Non-pigmented ciliary epithelial cell (primary cell): ENCODE measurements around the gene SH3GL1.

Source experiments
- DNase-seq: peaks from one replicate; pipeline ENCODE4 v3.0.0-alpha.2; 2010; ENCODE audit warnings: low read depth

SH3GL1 gene

DNA sequence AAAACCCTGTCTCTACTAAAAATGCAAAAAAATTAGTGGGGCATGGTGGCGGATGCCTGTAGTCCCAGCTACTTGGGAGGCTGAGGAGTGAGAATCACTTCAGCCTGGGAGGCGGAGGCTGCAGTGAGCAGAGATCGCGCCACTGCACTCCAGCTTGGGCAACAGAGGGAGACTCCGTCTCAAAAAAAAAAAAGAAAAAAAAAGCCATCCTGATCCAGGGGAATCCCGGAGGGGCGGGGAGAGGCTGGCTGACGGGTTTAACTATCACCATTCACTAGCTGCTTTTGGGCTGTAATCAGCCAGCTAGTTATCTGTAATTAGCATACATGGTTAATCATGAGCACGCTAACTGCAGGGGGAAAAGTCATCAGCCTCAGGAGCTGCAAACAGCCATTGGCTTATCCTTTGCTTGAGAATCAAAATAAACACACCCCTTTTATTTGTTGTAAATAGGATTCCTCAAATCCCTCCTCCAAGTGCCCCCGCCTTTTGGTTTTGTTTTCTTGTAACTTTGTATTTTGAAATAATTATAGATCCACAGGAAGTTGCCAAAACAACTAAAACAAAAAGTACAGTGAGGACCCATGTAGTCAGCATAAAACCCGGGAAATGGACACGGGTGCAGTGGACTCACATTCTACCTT is 86.4 kb downstream of the SH3GL1 start:
- DNase-seq = no peak
